ENCODE data around the gene UBD.

GRCh38 chr6:29602564-29603361 lies 43.2 kb upstream of the UBD start:
- peak; percentile 52 to 72 for TF ChIP-seq CTCF (conservative IDR thresholded peaks at IDR 0.05; ENCODE audit: low read depth in 2 of 2)
- no peak for TF ChIP-seq POLR2AphosphoS5 (IDR thresholded peaks at IDR 0.05; ENCODE audit: low read depth)
- TF ChIP-seq, protein P1, sequence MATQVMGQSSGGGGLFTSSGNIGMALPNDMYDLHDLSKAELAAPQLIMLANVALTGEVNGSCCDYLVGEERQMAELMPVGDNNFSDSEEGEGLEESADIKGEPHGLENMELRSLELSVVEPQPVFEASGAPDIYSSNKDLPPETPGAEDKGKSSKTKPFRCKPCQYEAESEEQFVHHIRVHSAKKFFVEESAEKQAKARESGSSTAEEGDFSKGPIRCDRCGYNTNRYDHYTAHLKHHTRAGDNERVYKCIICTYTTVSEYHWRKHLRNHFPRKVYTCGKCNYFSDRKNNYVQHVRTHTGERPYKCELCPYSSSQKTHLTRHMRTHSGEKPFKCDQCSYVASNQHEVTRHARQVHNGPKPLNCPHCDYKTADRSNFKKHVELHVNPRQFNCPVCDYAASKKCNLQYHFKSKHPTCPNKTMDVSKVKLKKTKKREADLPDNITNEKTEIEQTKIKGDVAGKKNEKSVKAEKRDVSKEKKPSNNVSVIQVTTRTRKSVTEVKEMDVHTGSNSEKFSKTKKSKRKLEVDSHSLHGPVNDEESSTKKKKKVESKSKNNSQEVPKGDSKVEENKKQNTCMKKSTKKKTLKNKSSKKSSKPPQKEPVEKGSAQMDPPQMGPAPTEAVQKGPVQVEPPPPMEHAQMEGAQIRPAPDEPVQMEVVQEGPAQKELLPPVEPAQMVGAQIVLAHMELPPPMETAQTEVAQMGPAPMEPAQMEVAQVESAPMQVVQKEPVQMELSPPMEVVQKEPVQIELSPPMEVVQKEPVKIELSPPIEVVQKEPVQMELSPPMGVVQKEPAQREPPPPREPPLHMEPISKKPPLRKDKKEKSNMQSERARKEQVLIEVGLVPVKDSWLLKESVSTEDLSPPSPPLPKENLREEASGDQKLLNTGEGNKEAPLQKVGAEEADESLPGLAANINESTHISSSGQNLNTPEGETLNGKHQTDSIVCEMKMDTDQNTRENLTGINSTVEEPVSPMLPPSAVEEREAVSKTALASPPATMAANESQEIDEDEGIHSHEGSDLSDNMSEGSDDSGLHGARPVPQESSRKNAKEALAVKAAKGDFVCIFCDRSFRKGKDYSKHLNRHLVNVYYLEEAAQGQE (IDR thresholded peaks at IDR 0.05; ENCODE audit: unreplicated experiment) = no peak
- no peak for TF ChIP-seq EZH2phosphoT487 (IDR thresholded peaks at IDR 0.05; ENCODE audit: unreplicated experiment)
- TF ChIP-seq ETS1 (IDR thresholded peaks at IDR 0.05) = no peak
- no peak for TF ChIP-seq EZH2 (IDR thresholded peaks at IDR 0.05; ENCODE audit: low read depth, unreplicated experiment)
- no peak for TF ChIP-seq CREB1 (CRISPR knock-in tag; IDR thresholded peaks at IDR 0.05; ENCODE audit: low read depth)
